K562 (cell line): ENCODE results near the gene MYH9.

Experiments
- YY1 ChIP-seq, 3 experiments: IDR thresholded peaks; 2 replicates each; pipeline ENCODE4 v1.6.1; 2011; ENCODE audit warnings: low read length in 2 of 3, mild to moderate bottlenecking in 2 of 3, moderate library complexity in 2 of 3, borderline replicate concordance in 1 of 3, control low read depth in 1 of 3, low read depth in 1 of 3; ENCODE audit not compliant: insufficient read depth in 3 of 3, insufficient replicate concordance in 2 of 3, control insufficient read depth in 1 of 3, insufficient read length in 1 of 3; ENCODE audit errors: extremely low read depth in 1 of 3
- ZFP36 ChIP-seq: fragments of 150-350 bp; IDR thresholded peaks from 2 replicates; pipeline ENCODE4 v1.6.1; 2018; ENCODE audit warnings: low read length, low read depth; ENCODE audit not compliant: partially characterized antibody

DNA sequence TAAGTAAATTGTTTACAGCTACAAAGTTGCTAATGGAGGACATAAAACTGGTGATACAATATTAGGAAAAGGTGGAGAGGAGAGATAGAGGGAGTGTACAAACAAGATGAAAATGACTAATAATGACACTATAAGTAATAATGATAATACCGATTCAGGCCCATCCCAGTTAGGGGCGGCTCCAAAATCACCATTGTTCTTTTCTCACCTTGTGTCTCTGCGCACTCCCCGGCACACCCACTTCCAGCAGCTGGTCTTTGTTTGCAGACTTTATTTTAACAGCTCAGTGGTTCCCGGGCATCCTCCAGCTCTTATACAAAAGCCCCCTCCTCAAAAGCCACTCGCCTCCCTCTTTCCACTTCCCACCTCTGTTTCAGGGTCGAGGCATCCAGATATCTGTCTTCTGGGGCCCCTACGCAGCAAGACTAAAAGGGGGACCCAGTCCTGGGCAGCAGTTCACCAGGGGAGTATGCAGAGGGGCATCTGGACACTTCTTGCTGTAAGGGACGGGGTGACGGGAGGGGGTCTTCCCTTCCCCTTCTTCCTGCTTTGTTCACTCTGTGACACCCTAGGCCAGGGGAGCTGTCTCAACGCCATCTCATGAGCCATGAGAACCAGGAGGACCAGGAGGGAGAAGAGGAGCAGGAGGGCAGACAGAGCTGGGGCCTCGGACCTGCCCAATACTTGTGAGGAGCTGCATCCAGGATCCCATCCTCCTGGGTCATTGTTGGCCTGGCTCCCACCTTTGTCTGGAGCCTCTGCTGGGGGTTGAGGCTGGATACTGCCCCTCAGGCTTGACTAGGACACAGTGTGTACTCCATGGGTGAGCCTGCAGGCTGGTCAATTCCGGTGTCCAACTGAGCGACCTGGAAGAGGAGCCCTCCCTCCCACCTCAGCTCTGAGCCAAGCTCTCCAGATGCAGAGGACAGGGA, 151.1 kb downstream of the MYH9 start:
- TF ChIP-seq ZFP36 (no peak), YY1 (IDR thresholded peaks at IDR 0.05; ENCODE audit: borderline replicate concordance in 1 of 3, control insufficient read depth in 1 of 3, extremely low read depth in 1 of 3, insufficient read depth in 3 of 3, insufficient read length in 1 of 3, insufficient replicate concordance in 2 of 3, low read depth in 1 of 3, low read length in 2 of 3) (no peak)
